H1 (cell line): ENCODE results near the gene PRPF38A. TPM values are rescaled to one million over a fixed set of nuclear protein-coding genes. Genes with fewer than 3 reads are reported as not detected.

Source experiments
- CTCF ChIA-PET: fragments of 300-600 bp; sonication (Branson Sonifier 250); formaldehyde crosslinking; loops from one replicate; lab custom pipeline; 2021; ENCODE audit not compliant: partially characterized antibody; lab: Charles Lee
- POLR2A ChIA-PET: fragments of 300-600 bp; sonication (Branson Sonifier 250); formaldehyde crosslinking; loops from one replicate; lab custom pipeline; 2021; ENCODE audit warnings: inconsistent platforms; ENCODE audit not compliant: partially characterized antibody; lab: Charles Lee
- DNase-seq, 2 experiments: peaks; one replicate each; pipeline versions ENCODE4 v3.0.0 to v3.0.0-alpha.2; 2010 to 2022; ENCODE audit warnings: low spot score in 2 of 2, low read depth in 1 of 2, mixed read lengths in 1 of 2
- FAIRE-seq: peaks from 2 replicates; lab custom pipeline; 2011; peaks lifted over from hg19 to GRCh38; lab: Jason Lieb, UNC
- H2AFZ ChIP-seq: 2 replicates; pipeline ENCODE4 v1.8.1; 2012; ENCODE audit warnings: low read length, inconsistent platforms
- H2AK5ac ChIP-seq: 2 replicates; pipeline ENCODE4 v1.6.1; 2013; ENCODE audit warnings: low read depth, low read length
- H2BK120ac ChIP-seq: replicated peaks from 2 replicates; pipeline ENCODE3; 2013; ENCODE audit warnings: low read depth, low read length, inconsistent platforms
- H2BK12ac ChIP-seq: 2 replicates; pipeline ENCODE4 v1.6.1; 2013; ENCODE audit warnings: low read depth, low read length
- H2BK15ac ChIP-seq: 2 replicates; pipeline ENCODE4 v1.6.1; 2013; ENCODE audit warnings: low read length
- H2BK20ac ChIP-seq: 2 replicates; pipeline ENCODE4 v1.6.1; 2013; ENCODE audit warnings: low read length
- H2BK5ac ChIP-seq: 2 replicates; pipeline ENCODE4 v1.6.1; 2013; ENCODE audit warnings: low read depth, low read length
- H3K14ac ChIP-seq: 2 replicates; pipeline ENCODE4 v1.6.1; 2013; ENCODE audit warnings: inconsistent platforms; ENCODE audit not compliant: insufficient read length
- H3K18ac ChIP-seq: 2 replicates; pipeline ENCODE4 v1.6.1; 2013; ENCODE audit warnings: low read length; ENCODE audit errors: extremely low read depth
- H3K23ac ChIP-seq: 2 replicates; pipeline ENCODE4 v1.6.1; 2013; ENCODE audit warnings: inconsistent platforms; ENCODE audit not compliant: insufficient read length
- H3K23me2 ChIP-seq: 2 replicates; pipeline ENCODE4 v1.6.1; 2013; ENCODE audit warnings: low read depth, low read length
- H3K27ac ChIP-seq: 2 replicates; pipeline ENCODE4 v1.6.1; 2011; ENCODE audit warnings: low read depth, low read length, inconsistent platforms
- H3K27me3 ChIP-seq, 4 experiments: replicated peaks in 1 of 4; 1 replicate in 1 of 4; 2 replicates in 3 of 4; pipeline versions ENCODE4 v1.6.1 to v1.8.1; 2011 to 2013; ENCODE audit warnings: low read length in 3 of 4, mild to moderate bottlenecking in 3 of 4, inconsistent platforms in 2 of 4, mixed read lengths in 2 of 4, moderate library complexity in 1 of 4; ENCODE audit not compliant: control insufficient read depth in 3 of 4, insufficient read depth in 3 of 4; ENCODE audit errors: extremely low read depth in 1 of 4
- H3K36me3 ChIP-seq, 4 experiments: 2 replicates each; pipeline versions ENCODE4 v1.6.1 to v1.8.1; 2011 to 2013; ENCODE audit warnings: mild to moderate bottlenecking in 4 of 4, low read length in 3 of 4, moderate library complexity in 2 of 4, control low read depth in 1 of 4, inconsistent platforms in 1 of 4; ENCODE audit not compliant: insufficient read depth in 4 of 4, control insufficient read depth in 2 of 4
- H3K4ac ChIP-seq: replicated peaks from 2 replicates; pipeline ENCODE3; 2013; ENCODE audit warnings: low read length, low read depth, mixed read lengths, inconsistent platforms; ENCODE audit not compliant: insufficient read length
- H3K4me1 ChIP-seq, 4 experiments: replicated peaks in 1 of 4; 1 replicate in 1 of 4; 2 replicates in 3 of 4; pipeline versions ENCODE4 v1.6.1 to v1.8.1; 2011 to 2013; ENCODE audit warnings: low read length in 3 of 4, inconsistent platforms in 2 of 4, mixed read lengths in 1 of 4; ENCODE audit not compliant: insufficient read depth in 4 of 4, control insufficient read depth in 3 of 4
- H3K4me2 ChIP-seq, 2 experiments: 2 replicates each; pipeline versions ENCODE4 v1.6.1 to v1.8.1; 2011 to 2013; ENCODE audit warnings: low read depth in 2 of 2, low read length in 2 of 2, control low read depth in 1 of 2, inconsistent platforms in 1 of 2, mild to moderate bottlenecking in 1 of 2; ENCODE audit not compliant: insufficient read depth in 1 of 2
- H3K4me3 ChIP-seq, 4 experiments: fragments of 200-600, 300-600 bp in 1 of 4; sonication (generic), shearing (Covaris generic), sonication (Bioruptor Twin) in 1 of 4; 2 replicates each; pipeline versions ENCODE4 v1.5.1 to v1.8.1; 2011 to 2016; ENCODE audit warnings: low read length in 4 of 4, low read depth in 3 of 4, control low read depth in 2 of 4, inconsistent platforms in 2 of 4, mild to moderate bottlenecking in 2 of 4, mixed read lengths in 1 of 4, moderate library complexity in 1 of 4; ENCODE audit not compliant: insufficient read depth in 2 of 4; ENCODE audit errors: extremely low read depth in 1 of 4
- H3K56ac ChIP-seq: replicated peaks from 2 replicates; pipeline ENCODE3; 2013; ENCODE audit warnings: low read depth, mild to moderate bottlenecking, mixed read lengths, low read length, inconsistent platforms; ENCODE audit not compliant: insufficient read length
- H3K79me1 ChIP-seq: 2 replicates; pipeline ENCODE4 v1.6.1; 2013; ENCODE audit warnings: low read depth, low read length, control low read depth
- H3K79me2 ChIP-seq, 2 experiments: 2 replicates each; pipeline versions ENCODE4 v1.6.1 to v1.8.1; 2012 to 2013; ENCODE audit warnings: low read length in 2 of 2, mild to moderate bottlenecking in 2 of 2, inconsistent platforms in 1 of 2; ENCODE audit not compliant: insufficient read depth in 2 of 2, control insufficient read depth in 1 of 2
- H3K9ac ChIP-seq, 4 experiments: replicated peaks in 1 of 4; 1 replicate in 1 of 4; 2 replicates in 3 of 4; pipeline versions ENCODE4 v1.6.1 to v1.8.1; 2011 to 2013; ENCODE audit warnings: low read depth in 3 of 4, low read length in 3 of 4, control low read depth in 2 of 4, mild to moderate bottlenecking in 2 of 4, moderate library complexity in 2 of 4, inconsistent platforms in 1 of 4; ENCODE audit errors: extremely low read depth in 1 of 4
- H3K9me3 ChIP-seq, 2 experiments: 2 replicates each; pipeline versions ENCODE4 v1.6.1 to v1.8.1; 2012 to 2013; ENCODE audit warnings: mild to moderate bottlenecking in 2 of 2, moderate library complexity in 2 of 2, control low read depth in 1 of 2, inconsistent platforms in 1 of 2, low read depth in 1 of 2, low read length in 1 of 2, mixed read lengths in 1 of 2; ENCODE audit not compliant: insufficient read depth in 2 of 2
- H4K20me1 ChIP-seq, 2 experiments: replicated peaks in 1 of 2; 2 replicates each; pipeline versions ENCODE3 to v1.8.1; 2011 to 2013; ENCODE audit warnings: inconsistent platforms in 2 of 2, low read length in 2 of 2, mild to moderate bottlenecking in 1 of 2; ENCODE audit not compliant: insufficient read depth in 2 of 2, control insufficient read depth in 1 of 2
- H4K5ac ChIP-seq: 2 replicates; pipeline ENCODE4 v1.6.1; 2013; ENCODE audit warnings: low read length, low read depth, mixed read lengths, inconsistent platforms; ENCODE audit not compliant: insufficient read length
- H4K8ac ChIP-seq: 2 replicates; pipeline ENCODE4 v1.8.0; 2013; ENCODE audit warnings: mild to moderate bottlenecking, moderate library complexity, low read length, inconsistent platforms; ENCODE audit not compliant: insufficient read depth; ENCODE audit errors: extremely low read depth
- H4K91ac ChIP-seq: replicated peaks from 2 replicates; pipeline ENCODE3; 2013; ENCODE audit warnings: low read length, mixed read lengths, inconsistent platforms; ENCODE audit not compliant: insufficient read length
- ATF2 ChIP-seq: IDR thresholded peaks from 2 replicates; pipeline ENCODE4 v1.6.1; 2012; ENCODE audit warnings: low read length, inconsistent platforms
- CEBPB ChIP-seq: IDR thresholded peaks from 2 replicates; pipeline ENCODE4 v1.6.1; 2012; ENCODE audit warnings: low read depth, low read length
- CREB1 ChIP-seq: IDR thresholded peaks from 2 replicates; pipeline ENCODE4 v1.6.1; 2012; ENCODE audit warnings: inconsistent platforms
- GABPA ChIP-seq: IDR thresholded peaks from 2 replicates; pipeline ENCODE4 v1.6.1; 2011; ENCODE audit warnings: mild to moderate bottlenecking, low read length, moderate library complexity, borderline replicate concordance; ENCODE audit not compliant: insufficient read depth
- HDAC2 ChIP-seq, 2 experiments: fragments of 300-600 bp in 1 of 2; sonication (generic) in 1 of 2; IDR thresholded peaks; 2 replicates each; pipeline ENCODE4 v1.6.1; 2011 to 2012; ENCODE audit warnings: low read depth in 2 of 2, low read length in 2 of 2, mild to moderate bottlenecking in 2 of 2, moderate library complexity in 2 of 2, borderline replicate concordance in 1 of 2, inconsistent platforms in 1 of 2
- KDM1A ChIP-seq: fragments of 200-600, 300-600 bp; sonication (generic); IDR thresholded peaks from 2 replicates; pipeline ENCODE4 v1.7.1; 2016; ENCODE audit warnings: mild to moderate bottlenecking, low read length, borderline replicate concordance
- MAFK ChIP-seq: IDR thresholded peaks from 2 replicates; pipeline ENCODE4 v1.6.1; 2012; ENCODE audit warnings: low read depth, mild to moderate bottlenecking, improper control_type of control experiment, low read length
- TCF12 ChIP-seq: IDR thresholded peaks from 2 replicates; pipeline ENCODE4 v1.6.1; 2011; ENCODE audit warnings: low read depth, mild to moderate bottlenecking, low read length
- ZNF274 ChIP-seq: IDR thresholded peaks from 2 replicates; pipeline ENCODE4 v1.7.0; 2012; ENCODE audit warnings: low read length, borderline replicate concordance; ENCODE audit errors: extremely low read depth
- WGBS, 2 experiments: shearing (Covaris generic) in 1 of 2; methylation state at CpG; one replicate each; pipeline versions ENCODE4 v1.1.6 to v1.1.7; 2013 to 2015; ENCODE audit warnings: low lambda C conversion rate in 2 of 2, mixed read lengths in 2 of 2, inconsistent platforms in 1 of 2, low coverage in 1 of 2, missing lambda C conversion rate in 1 of 2; ENCODE audit not compliant: insufficient replicate concordance in 2 of 2, insufficient coverage in 1 of 2, insufficient read length in 1 of 2; ENCODE audit errors: extremely low coverage in 1 of 2, missing lambda C conversion rate in 1 of 2; 5-methylcytosine and 5-hydroxymethylcytosine counted together
- polyA plus RNA-seq, 7 experiments: library from polyadenylated mRNA; depleted of rRNA in 3 of 7; stranded (reverse) in 5 of 7; unstranded in 2 of 7; fragments of >200 nt in 5 of 7; fragments of 200-250 nt in 2 of 7; gene quantifications; 1 replicate in 5 of 7; 2 replicates in 1 of 7; 4 replicates in 1 of 7; pipeline versions ENCODE4 v1.2.1 to v1.2.3, GENCODE V29; 2011 to 2013; ENCODE audit warnings: missing spikeins in 2 of 7, mixed read lengths in 2 of 7
- total RNA-seq: library from RNA; stranded (reverse); fragmentation: NEBNext Ultra II Directional; extraction: Animal tissue kit (Norgen Biotek cat#: 25700); gene quantifications from 2 replicates; pipeline ENCODE4 v1.2.1, GENCODE V29; 2021

PRPF38A gene
- total and polyA plus RNA-seq, 2 of the 8 experiments (the other 6 are each of a cell fraction or from before 2014, with no cell fraction given) = 25.6 to 76.2 TPM

DNA sequence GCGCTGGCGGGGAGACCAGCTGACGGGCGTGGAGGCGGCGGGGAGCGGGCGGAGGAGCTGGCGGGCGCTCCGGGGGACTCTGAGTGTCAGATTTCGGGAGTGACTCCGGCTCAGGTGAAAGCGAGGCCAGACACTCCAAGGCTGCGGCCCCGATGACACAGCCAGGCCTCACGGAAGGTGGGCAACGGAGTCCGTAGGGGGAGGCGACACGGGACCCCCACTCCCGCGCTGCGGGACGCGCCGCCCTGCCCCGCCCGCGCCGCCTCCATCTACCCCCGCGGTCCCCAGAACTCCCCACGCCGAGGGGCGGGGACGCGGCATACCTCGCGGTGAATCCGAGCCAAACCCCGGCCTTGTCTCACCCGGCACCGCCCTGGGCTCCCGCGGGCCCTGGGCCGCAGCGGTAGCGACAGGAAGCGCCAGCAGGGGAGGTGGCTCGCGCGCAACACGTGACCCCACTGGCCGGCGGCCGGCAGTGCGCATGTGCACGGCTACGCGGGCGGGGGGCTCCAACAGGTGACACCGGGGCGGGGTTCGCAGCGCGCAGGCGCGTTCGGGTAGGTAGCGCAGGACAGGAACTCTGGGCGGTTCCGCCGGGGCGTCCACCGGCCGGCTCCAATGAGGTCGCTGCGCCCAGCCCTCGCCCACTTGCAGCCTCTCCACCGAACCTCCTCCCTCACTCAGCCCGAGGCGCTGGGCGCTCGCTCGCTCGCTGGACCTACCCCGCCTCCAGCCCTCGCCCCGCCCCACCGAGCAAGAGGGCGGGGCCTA is 38.5 kb upstream of the PRPF38A start, which contains the start of gene CC2D1B:
CC2D1B (minus strand) TSS at position 460 of the 771 bp plus-strand sequence. CDS start 1,585 bp downstream, outside the sequence.
- H2BK20ac ChIP-seq = no peak within 1 kb of the TSS
- peak within 1 kb of the TSS; percentile 73; the same call in 1 of the 2 replicates for H2BK5ac ChIP-seq
- peak within 1 kb of the TSS; percentile 33 for H3K56ac ChIP-seq
- H2AK5ac ChIP-seq = 0 out of 2 replicates have a peak within 1 kb of the TSS, but pooled peaks have one; percentile 69
- H3K4ac ChIP-seq = peak within 1 kb of the TSS; percentile 35
- ChIA-PET CTCF (interaction anchor here (1.0 to 1.4 kb wide), 3 partner anchors 14 to 24 kb away, joined by 3 to 9 read pairs (median 5); no protein-coding TSS in a partner anchor), POLR2A (interaction anchor here (0.6 to 4.0 kb wide), 8 partner anchors 9 to 333 kb away, joined by 3 to 46 read pairs (median 6); partner anchors contain the start of genes BTF3L4, ORC1, PRPF38A and TXNDC12)
- peak; percentile 99 to 100 for DNase-seq
- no peak within 1 kb of the TSS for H3K14ac ChIP-seq
- peak within 1 kb of the TSS; percentile 54 for H4K5ac ChIP-seq
- WGBS, 2 experiments = 4% methylated on average over 53 of the region's 92 CpGs; no CpG with 5 or more reads in 1 of the 2 experiments
- H4K91ac ChIP-seq = peak within 1 kb of the TSS; percentile 87
- peak within 1 kb of the TSS; percentile 20; the same call in 1 of the 2 replicates for H3K27ac ChIP-seq
- peak within 1 kb of the TSS; percentile 76 to 92 (median 86) for H3K4me3 ChIP-seq
- peak within 1 kb of the TSS; percentile 74; the same call in 1 of the 2 replicates for H2AFZ ChIP-seq
- peaks cover 12% of the 10 kb centered on the region for H3K23me2 ChIP-seq
- no peak for FAIRE-seq
- H3K9ac ChIP-seq = peak within 1 kb of the TSS; percentile 59 to 88 (median 66)
- H3K23ac ChIP-seq = no peak within 1 kb of the TSS
- no peaks in the 10 kb centered on the region for H3K27me3 ChIP-seq
- peak within 1 kb of the TSS; percentile 87 for H3K18ac ChIP-seq
- H2BK120ac ChIP-seq = no peak within 1 kb of the TSS
- H3K36me3 ChIP-seq = peaks cover 0 to 15% (median 7%) of the 10 kb centered on the region in 4 experiments; a peak in 4 of 8 replicates
- H3K4me1 ChIP-seq = peaks cover 0 to 9% (median 5%) of the 10 kb centered on the region in 4 experiments
- H3K4me2 ChIP-seq = peak within 1 kb of the TSS; percentile 86 to 99
- H2BK15ac ChIP-seq = no peak within 1 kb of the TSS
- peaks cover 9% of the 10 kb centered on the region; the same call in 1 of the 2 replicates for H3K79me1 ChIP-seq
- peaks cover 0 to 9% of the 10 kb centered on the region in 2 experiments for H4K20me1 ChIP-seq
- H3K9me3 ChIP-seq = no peaks in the 10 kb centered on the region
- 0 out of 2 replicates have a peak within 1 kb of the TSS, but pooled peaks have one; percentile 76 for H2BK12ac ChIP-seq
- H3K79me2 ChIP-seq = peaks cover 0 to 5% of the 10 kb centered on the region in 2 experiments; a peak in 1 of 4 replicates
- H4K8ac ChIP-seq = peak within 1 kb of the TSS; percentile 83
- TF ChIP-seq CREB1 (peak; percentile 7; the same call in 1 of the 2 replicates), HDAC2 (IDR thresholded peaks at IDR 0.05; ENCODE audit: borderline replicate concordance in 1 of 2, low read depth in 2 of 2, low read length in 2 of 2) (peak in 1 of 2 experiments; percentile 63; a peak in 1 of 4 replicates), GABPA (no peak), ATF2 (no peak), KDM1A (no peak), TCF12 (no peak), CEBPB (no peak), ZNF274 (no peak), MAFK (no peak)
